Measurements from ENCODE around the gene SMURF1.

DNA sequence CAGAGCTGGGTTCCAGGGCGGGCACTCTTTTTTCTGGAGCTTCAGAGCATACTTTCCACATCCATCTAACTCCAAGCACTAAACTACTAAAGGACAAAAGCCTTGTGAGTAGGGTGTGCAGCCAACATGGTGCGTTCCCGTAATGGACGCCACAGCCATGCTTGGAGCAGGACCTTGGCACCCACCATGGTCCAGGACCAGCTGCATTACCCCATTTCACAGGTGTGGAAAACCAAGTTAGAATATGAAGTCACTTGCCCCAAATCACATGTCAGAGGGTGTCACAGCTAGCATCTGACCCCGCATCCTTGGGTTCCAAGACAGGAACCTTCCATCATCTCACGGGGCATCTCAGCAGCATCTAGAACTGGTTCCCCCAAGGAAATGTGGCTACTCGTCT, 112.4 kb downstream of the SMURF1 start:
- TF ChIP-seq, protein P1, sequence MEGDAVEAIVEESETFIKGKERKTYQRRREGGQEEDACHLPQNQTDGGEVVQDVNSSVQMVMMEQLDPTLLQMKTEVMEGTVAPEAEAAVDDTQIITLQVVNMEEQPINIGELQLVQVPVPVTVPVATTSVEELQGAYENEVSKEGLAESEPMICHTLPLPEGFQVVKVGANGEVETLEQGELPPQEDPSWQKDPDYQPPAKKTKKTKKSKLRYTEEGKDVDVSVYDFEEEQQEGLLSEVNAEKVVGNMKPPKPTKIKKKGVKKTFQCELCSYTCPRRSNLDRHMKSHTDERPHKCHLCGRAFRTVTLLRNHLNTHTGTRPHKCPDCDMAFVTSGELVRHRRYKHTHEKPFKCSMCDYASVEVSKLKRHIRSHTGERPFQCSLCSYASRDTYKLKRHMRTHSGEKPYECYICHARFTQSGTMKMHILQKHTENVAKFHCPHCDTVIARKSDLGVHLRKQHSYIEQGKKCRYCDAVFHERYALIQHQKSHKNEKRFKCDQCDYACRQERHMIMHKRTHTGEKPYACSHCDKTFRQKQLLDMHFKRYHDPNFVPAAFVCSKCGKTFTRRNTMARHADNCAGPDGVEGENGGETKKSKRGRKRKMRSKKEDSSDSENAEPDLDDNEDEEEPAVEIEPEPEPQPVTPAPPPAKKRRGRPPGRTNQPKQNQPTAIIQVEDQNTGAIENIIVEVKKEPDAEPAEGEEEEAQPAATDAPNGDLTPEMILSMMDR (IDR thresholded peaks at IDR 0.05): no peak
- TF ChIP-seq POLR2A (IDR thresholded peaks at IDR 0.05): no peak
